ENCODE measurements around the gene TTC4.

DNA sequence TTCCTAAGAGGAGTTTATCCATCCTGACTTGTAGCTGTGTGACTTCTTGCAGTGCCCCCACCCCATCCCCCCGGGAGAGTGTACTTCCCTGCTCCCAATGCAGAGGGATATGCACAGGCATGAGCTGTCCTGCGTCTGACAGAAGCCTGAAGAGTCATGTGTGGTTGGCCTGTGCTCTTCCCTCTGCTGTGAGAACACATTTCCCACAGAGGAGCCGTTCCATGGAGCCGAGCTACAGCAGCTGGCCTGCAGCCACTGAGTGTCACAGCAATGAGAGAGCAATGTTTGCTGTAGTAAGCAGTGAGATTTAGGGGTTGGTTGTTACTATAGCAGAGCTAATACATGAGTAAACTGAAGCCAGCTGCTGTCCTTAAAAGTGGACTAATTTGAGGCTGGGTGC lies 26.6 kb downstream of the TTC4 start:
- TF ChIP-seq, protein P1, sequence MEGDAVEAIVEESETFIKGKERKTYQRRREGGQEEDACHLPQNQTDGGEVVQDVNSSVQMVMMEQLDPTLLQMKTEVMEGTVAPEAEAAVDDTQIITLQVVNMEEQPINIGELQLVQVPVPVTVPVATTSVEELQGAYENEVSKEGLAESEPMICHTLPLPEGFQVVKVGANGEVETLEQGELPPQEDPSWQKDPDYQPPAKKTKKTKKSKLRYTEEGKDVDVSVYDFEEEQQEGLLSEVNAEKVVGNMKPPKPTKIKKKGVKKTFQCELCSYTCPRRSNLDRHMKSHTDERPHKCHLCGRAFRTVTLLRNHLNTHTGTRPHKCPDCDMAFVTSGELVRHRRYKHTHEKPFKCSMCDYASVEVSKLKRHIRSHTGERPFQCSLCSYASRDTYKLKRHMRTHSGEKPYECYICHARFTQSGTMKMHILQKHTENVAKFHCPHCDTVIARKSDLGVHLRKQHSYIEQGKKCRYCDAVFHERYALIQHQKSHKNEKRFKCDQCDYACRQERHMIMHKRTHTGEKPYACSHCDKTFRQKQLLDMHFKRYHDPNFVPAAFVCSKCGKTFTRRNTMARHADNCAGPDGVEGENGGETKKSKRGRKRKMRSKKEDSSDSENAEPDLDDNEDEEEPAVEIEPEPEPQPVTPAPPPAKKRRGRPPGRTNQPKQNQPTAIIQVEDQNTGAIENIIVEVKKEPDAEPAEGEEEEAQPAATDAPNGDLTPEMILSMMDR (IDR thresholded peaks at IDR 0.05) = no peak
- no peak for TF ChIP-seq EP300 (IDR thresholded peaks at IDR 0.05)

Data from suprapubic skin (tissue), 3 donors.